ENCODE data around the gene KCNB1.
A peak's percentile ranks its signal among the peaks of the same experiment; 100 is the strongest.

KCNB1 gene

DNA sequence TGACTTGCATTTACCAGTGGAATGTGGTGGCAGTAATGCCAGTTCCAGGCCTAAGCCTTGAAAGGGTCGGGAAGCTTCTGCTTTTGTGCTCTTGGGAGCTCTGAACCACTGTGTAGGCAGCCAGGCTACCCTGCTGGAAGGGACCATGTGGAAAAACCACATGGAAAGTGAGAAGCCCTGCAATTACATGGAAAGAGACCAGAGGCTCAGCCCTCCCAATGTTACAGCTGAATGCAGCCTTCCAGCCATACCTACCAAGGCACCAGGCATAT is 14.9 kb upstream of the KCNB1 start:
- DNase-seq (ENCODE audit: low spot score): no peak

DNA sequence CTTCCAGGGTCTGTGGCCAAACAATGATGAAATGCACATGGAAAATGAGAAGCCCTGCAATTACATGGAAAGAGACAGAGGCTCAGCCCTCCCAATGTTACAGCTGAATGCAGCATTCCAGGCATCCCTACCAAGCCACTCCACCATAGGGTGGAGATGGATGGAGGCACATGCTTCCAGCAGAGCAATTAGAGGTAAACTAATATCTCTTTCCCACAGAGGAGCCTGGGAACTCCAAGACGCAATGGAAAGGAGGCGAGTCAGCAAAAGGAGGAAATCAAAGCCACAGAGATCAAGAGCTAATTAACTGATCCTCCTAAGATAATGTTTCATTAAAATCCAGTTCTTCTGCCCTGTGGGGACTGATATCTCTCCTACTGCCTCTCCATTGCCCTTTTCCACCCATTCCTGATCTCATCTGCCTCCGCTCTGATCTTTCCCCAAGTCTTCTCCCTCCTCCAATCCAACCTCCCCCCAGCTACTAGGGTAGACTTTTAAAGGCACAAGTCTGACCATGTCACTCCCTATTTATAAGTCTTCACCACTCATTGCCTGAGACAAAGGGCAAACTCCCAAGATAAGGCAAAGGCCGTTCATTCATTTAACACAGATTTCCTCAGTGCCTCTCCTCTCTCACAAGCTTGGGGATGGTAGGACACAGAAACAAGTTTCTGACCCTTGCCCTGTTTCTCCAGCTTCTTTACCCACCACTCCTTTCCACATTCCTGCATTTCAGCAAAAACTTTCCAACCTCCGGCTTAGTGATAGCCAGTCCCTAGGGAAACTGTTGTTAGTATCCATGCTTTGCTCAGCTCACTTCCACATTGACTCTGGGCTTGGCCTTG is 14.3 kb upstream of the KCNB1 start:
- DNase-seq (ENCODE audit: low spot score): no peak

DNA sequence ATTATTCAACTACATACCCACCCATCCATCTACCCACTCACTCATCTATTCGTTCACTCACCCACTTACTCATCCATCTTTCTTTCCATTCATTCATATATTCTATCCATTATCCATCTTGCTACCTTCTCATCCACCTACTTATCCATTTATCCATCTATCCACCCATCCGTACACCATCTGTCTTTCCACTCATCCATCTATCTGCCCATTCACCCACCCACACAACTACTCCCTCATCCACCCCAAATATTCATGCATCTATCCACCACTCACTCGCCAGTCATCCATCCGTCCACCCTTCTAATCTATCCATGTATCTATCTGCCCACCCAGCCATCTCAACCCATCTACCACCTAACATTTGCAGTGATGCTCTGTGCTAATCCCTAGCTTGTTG is 13.6 kb upstream of the KCNB1 start:
- no peak for DNase-seq (ENCODE audit: low spot score)

DNA sequence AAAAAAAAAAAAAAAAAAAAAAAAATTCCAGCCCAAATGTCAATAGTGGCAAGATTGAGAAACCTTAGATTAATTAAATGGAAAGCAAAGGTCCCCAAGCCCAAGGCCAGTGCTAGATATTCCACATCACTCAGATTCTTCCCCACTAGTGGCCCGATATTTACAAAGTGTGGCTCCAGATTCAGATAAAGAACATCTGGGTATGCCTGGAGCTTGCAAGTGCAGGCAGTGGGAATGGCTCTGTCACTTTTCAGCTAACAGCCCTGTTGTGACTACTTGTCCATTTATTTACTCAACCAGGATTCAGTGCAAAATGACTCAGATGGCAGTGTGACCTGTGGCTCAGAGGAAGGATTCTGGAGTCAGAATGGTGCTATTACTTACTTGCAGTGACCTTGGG is 8.2 kb upstream of the KCNB1 start:
- DNase-seq (ENCODE audit: low spot score): peak; percentile 52

DNA sequence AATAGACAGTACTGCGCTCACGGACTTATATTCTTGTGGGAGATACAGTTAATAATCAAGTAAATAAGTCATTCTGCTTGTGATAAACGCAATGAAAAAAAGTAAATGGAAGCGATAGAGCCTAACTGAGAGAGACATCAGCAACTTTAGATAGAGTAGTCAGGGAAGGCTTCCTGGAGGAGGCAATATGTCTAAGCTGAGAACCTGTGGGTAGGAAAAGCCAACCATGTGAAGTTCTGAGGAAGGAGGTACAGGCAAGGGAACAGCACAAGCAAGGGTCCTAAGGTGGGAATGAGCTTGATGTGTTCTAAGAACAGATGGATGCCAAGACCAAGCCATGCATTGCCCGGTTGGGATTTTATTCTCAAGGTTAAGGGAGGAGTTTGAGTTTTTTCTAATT is 7.2 kb upstream of the KCNB1 start:
- no peak for DNase-seq (ENCODE audit: low spot score)

DNA sequence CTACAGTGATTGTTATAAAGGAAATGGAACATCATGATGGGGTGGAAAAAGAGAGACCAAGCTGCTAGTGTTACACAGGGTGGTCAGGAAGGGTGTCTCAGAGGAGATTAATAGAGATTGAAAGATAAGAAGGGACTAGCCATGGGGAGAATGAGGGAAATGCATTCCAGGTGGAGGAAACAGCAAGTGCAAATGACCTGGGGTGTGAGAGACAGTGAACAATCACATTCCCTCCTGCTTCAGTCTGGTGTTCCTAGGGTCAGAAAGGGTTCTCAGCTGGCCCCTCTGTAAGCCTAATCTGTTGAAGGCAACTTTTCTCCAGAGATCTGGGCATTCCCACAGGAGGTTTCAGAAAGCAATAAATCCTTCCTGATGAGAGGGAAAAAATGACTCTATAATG is 3.6 kb upstream of the KCNB1 start:
- DNase-seq (ENCODE audit: low spot score): no peak

DNA sequence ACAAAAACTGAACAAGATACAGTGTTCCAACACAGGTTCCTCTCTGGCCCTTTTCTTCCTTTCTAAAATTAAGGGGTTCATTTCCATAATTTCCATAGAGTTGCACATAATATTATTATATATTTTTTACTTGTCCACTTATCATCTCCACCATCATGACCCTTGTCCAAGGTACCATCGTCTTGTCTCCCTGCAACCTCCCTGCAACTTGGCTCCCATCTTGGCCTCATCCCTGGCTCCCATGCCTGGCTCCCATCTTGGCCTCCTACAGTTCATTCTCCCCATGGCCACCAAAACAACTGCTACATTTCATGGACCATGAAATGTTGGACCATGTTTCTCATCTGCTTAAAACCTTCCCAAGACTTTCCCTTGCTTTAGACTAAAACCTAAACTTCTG is 3.1 kb upstream of the KCNB1 start:
- no peak for DNase-seq (ENCODE audit: low spot score)

DNA sequence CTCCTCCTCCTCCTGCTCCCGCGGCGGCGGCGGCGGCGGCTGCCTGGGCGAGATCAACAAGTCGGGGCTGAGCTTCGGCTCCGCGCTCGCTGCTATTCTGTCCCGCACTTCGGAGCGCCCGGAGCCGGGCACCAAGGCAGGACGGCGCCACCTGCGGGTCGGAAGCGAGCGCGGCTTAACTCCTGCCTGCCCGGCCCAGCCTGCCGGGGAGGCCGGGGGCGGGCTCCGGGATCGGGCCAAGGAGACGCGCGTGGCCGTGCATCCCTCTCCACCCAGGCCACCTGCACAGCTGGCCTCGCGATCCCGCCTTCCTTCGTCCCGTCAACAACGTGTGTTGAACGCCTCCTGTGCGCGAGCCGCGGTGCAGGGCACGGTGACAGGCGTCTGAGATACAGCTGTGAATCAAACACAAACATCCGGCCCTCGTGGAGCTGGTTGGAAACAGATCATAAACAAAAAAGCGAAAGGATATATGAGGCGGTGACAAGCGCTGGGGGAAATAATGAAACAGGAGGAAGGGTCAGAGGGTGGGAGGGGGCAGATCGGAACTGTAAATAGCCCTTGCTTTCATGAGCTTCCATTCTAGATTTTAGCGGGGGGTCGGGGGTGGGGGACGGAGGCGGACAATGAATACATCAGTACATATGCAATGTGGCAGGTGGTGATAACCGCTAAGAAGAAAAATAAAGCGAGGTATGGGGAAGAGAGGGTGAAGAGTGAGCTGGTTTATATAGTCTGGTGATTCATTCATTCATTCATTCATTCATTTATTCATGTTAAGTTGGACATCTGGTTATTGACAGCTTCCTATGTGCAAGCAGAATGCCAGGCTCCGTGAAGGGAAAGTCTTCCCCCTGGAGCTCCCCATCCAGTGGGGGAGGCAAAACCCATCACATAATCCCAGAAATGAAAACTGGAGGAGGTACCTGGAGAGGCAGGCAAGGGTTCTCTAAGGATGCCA is 2.0 kb upstream of the KCNB1 start:
- peak; percentile 72 for DNase-seq (ENCODE audit: low spot score)

DNA sequence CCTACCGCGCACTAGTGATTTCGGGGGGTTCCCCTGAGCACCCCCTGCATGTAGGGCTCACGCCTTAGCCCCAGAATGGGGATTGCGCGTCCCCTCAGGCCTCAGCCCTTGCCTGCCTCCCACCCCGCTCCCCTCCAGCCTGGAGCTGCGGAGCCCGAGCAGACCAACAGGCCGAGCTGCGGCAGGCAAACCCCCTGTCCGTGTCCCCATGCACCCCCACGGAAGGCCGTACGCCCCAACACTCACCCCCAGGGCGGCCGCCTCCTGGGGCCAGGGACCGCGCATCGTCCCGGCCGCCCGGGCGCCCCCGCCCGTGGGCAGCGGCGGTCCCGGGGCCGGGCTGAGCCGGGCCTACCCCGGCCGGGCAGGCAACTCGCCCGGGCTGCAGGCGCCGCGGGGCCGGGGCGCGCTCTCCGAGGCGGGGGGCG is 1.2 kb upstream of the KCNB1 start:
- DNase-seq (ENCODE audit: low spot score): no peak

DNA sequence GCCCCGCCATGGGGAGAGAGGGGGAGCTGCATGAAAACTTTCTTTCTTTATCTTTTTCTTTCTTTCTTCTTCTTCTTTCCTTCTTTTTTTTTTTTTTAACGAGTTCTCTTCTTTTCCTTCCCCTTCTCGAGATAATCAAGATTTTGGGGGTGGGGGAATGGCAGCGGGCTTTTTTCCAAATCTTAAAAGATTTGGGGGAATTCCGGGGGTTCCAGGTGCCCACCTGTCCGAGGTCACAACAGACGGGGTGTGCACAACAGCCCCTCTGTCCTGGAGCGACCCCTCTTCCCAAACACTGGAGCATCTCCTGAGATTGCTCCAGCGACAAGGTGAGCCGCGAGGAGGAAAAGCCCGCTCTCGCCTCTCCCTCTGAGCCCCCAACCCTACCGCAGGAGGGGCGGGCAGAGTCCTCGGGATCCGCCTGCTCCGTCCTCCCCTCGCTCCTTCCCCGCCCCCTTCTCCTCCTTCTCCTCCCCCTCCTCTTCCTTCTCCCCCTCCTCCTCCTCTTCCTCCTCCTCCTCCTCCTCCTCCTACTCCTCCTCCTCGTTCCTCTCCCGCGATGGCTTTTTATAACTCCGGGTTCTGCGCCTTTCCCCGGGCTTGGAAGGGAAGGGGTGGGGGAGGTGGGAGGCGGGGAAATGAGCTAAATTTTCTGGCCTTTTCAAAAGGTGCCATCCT is 689 bp upstream of the KCNB1 start:
- DNase-seq (ENCODE audit: low spot score): no peak

DNA sequence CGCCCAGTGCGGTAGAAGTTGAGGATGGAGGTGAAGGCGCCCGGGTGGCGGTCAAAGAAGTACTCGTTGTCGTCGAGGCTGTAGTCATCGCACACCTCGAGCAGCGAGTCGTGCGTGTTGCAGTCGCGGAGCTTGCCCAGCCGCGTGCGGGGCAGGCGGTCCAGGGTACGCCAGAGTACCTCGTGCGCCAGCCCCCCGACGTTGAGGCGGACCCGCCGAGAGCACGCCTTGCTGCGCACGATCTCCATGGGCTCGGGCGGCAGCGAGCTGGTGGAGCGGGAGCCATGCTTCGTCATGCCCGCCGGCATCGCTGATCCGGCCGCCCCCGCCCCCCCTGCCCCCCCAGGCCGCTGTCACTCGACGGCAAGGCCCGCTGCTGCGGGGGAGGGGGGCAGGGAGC is 295 bp downstream of the KCNB1 start:
- no peak for DNase-seq (ENCODE audit: low spot score)

DNA sequence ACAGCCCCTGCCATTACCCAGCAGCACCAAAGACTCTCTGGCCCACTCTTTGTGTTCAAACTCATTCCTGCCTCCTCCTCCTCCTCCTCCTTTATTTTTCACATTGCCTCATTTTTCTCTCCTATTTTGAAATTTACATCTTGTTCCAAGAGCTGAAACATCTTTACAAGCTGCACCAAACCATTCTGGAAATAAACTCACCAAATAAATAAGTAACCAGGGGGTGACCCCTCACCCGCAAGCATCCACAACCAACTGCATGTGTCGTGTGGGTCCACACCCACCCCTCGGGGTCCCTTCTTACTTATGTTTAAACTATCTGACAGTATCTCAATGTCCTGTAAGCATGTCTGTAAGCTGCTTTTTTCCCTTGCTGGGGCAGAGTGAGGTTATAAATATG is 1.4 kb downstream of the KCNB1 start:
- no peak for DNase-seq (ENCODE audit: low spot score)

DNA sequence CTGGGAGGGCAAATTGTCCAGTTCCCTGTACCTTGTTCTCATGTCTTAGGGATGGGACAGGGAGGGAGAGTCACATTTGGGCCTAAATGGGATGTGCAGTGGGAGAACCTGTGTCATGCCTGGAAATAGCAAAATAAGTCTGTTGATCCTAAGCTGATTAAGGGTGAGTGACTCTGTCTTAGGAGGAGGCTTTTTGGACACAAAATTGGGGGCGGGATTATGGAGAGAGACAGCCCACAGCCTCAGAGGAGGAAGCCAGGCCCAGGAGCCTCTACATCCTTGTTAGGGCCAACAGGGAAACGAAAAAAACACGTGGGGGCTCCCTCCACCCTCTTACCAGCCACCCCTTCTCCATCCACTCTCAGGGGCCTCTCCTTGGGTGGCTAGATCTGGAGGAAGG is 2.2 kb downstream of the KCNB1 start:
- no peak for DNase-seq (ENCODE audit: low spot score)

DNA sequence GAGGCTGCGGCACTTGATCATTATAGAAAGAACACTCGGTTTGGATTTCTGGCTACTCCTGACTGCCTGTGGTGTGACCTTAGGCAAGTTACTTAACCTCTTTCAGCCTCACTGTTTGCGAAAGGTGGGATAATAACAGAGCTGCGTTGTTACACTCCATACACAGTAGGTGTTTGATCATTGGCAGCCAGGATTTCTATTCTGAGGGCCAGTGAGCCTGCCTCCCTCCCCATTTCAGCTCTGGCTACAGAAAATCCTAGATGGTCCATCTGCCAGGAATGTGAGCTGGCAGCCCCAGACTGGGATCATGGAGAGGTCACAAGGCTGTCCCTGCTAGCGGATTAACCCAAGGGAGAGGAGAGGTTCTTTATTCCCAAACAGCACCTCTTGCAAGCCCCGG is 2.7 kb downstream of the KCNB1 start:
- no peak for DNase-seq (ENCODE audit: low spot score)

DNA sequence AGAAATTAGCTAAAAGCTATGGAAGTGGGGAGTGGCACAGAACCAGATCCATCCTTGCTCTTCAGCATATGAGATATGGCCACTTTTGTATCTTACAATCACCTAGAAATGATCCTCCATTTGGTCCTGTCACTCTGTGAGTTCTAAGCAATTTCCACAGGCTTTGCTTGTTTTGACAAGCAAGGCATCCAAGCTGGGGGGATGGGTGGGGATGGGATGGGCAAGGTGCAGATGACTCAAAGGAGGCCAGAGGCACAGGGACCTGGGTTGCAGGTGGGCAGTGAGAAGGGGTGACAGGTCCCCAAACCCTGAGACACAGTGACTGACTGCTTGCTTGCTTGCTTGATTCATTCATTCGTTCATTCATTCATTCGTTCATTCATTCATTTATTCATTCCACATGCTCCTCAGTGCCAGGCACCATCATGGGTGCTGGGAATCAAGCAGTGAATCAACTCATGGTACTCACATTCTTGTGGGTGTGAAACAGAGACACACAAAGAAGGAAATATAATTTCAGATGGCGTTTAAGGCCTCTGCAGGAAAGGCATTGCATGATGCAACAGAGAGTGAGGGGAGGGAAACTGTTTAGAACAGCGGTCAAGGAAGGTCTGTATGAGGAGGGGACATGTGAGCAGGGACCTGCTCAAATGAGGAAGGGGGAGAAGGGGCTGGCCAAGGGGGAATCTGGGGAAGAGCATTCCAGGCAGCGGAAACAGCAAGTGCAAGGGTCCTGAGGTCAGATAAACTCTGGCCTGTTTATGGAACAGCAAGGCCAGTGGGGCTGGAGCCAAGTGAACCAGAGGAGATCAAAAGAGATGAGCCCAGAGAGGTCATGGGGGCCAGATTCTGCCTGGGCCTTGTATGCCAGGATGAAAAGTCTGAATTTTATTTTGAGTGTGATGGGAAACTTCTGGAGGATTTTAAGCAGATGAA is 3.4 kb downstream of the KCNB1 start:
- DNase-seq (ENCODE audit: low spot score): no peak

DNA sequence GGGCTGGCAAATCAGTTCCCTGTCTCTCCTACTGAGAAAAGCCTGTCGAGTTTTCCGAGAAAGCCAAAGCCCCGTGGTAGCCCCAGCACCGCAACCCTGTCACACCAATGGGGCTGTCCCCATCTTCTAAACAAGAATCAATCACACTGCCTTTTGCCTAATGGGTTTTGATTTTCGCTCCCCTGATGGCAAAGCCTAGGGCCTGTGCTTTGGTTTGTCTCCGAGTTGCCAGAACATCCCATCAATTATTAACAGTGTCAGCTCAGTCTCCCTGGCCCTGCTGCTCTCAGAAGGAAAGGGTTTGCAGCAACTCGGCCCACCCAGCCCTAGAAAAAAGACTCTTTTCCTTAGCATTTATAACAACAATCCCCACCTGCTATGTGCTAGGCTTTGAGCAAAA is 4.2 kb downstream of the KCNB1 start:
- no peak for DNase-seq (ENCODE audit: low spot score)

DNA sequence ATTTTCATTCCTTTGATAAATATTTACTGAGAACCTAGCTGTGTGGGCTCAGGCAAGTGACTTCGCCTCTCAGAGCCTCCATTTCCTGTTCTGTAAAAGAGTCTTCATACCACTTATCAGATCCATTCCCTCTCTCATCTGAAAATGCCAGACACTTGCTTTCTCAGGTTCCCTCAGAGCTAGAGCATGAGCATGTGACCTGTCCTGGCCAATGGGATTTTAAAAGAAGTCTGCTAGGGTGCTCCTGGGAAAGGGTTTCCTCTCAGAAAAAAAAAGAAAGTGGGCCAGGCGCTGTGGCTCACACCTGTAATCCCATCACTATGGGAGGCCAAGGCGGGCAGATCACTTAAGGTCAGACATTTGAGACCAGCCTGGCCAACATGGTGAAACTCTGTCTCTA is 5.3 kb downstream of the KCNB1 start:
- DNase-seq (ENCODE audit: low spot score): no peak

DNA sequence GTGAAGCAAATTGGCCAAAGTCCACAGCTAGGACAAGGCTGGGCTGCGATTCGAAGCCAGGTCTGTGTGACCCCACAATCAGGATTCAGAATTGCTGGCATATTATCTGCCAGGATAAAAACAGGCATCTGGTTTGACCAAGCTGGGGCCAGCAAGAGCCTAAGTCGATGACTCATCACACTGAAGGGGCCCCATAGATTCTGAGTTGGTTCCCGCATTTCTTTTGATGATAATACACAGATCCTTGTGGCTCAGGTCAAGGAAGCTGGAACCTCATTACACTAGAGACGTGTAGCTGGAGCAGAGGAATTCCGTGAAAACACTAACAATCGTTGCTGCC is 6.5 kb downstream of the KCNB1 start:
- peak; percentile 13 for DNase-seq (ENCODE audit: low spot score)

DNA sequence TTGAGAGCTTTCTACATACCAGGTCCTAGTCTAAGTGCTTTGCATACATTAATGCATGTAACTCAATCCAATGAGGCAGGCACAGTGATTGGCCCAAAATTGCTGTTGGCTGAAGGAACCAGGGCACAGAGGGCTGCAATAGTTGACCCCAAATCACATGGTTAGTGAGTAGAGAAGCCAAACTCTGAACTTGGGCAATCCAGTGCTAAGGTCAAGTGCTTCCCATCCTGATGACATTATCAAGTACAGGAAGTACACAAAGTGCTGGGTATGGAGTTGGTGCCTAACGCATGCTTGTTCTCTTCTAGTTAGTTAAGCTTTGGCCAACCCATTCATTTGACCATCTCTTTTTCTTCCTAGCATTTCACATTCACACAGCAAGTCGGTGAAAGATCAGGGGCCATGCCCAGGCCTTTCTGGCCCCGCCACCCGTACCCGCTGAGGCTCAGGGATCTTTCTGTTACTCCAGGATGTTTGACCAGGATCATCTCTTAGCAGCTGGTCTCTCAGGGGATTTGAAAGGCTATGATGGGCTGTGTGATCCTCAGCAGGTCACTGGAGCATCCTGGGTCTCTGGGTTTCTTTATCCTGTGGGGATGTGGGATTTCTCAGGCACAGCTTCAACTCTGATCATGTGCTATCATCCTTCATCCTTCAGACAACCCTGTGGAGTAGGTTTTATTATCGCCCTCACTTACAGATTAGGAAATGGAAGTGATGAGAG is 7.0 kb downstream of the KCNB1 start:
- DNase-seq (ENCODE audit: low spot score): no peak

DNA sequence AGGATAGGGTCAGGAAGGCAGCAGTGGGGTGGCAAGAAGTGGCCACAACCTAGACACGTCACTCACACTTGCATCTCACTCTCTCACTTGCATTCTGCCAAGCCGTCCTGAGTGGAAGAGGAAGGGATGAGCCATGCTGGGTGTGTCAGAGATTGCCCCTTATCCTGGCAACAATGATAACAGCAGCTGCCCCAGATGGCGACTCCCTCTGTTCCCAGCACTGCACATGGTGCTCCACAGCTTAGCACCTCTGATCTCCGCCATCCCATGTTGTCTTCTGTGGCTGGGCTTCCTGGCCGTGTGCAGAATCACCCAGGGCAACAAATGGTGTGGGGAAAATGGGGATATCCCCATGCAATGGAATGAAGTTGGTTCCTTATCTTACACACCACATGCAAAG is 11.1 kb downstream of the KCNB1 start:
- DNase-seq (ENCODE audit: low spot score): no peak

DNA sequence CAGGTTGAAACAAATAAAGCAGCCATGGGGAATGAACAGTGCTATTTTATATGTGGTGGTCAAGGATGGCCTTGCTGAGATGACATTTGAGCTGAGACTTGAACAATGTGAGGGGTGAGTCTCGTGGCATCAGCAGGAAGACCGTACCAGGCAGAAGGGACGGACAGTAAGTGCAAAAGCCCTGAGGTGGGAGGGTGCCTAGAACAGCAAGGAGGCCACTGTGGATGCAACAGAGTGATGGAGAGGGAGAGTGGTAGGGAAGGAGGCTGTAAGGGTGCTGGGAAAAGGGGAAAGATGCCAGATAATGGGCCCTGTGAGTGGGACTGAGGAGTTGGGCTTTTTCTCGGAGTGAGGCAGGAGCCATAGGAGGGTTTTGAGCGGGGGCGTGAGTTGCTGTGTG is 11.5 kb downstream of the KCNB1 start:
- DNase-seq (ENCODE audit: low spot score): no peak

Measured in RKO (cell line).